ENCODE results near the gene TMEM131.

The TMEM131 gene

GRCh38 chr2:97928591-97928990 is 67.2 kb downstream of the TMEM131 start:
- Histone ChIP-seq H3K27me3 (ENCODE audit: insufficient read depth, low read length) (no peaks in the 10 kb centered on the region), H3K79me1 (ENCODE audit: low read length) (no peaks in the 10 kb centered on the region), H3K4me2 (ENCODE audit: low read length) (no peak overlapping the region), H3K4ac (ENCODE audit: low read depth, low read length) (no peak overlapping the region), H3K9ac (ENCODE audit: low read length) (no peak overlapping the region), H4K12ac (ENCODE audit: low read depth, low read length) (no peak overlapping the region), H3K14ac (ENCODE audit: low read length) (no peak overlapping the region), H2BK120ac (ENCODE audit: insufficient read depth, low read length, poor library complexity) (no peak overlapping the region), H3K4me3 (ENCODE audit: low read depth, low read length) (no peak overlapping the region), H3K79me2 (ENCODE audit: control insufficient read depth, insufficient read depth, low read length, poor library complexity) (no peaks in the 10 kb centered on the region), H3K18ac (ENCODE audit: low read length) (no peak overlapping the region), H3K9me3 (ENCODE audit: insufficient read depth, low read depth, low read length) (no peaks in the 10 kb centered on the region), H3K36me3 (ENCODE audit: control insufficient read depth in 1 of 2, insufficient read depth in 2 of 2, low read length in 2 of 2) (peaks cover 4 to 6% of the 10 kb centered on the region in 2 experiments), H2AK5ac (ENCODE audit: low read length) (no peak overlapping the region), H2BK12ac (ENCODE audit: low read length) (no peak overlapping the region), H3K23ac (ENCODE audit: low read length) (no peak overlapping the region), H2AFZ (ENCODE audit: insufficient read depth, low read length, poor library complexity) (no peak overlapping the region), H4K91ac (ENCODE audit: low read depth, low read length) (no peak overlapping the region), H2BK5ac (ENCODE audit: low read depth, low read length, poor library complexity) (no peak overlapping the region), H3K27ac (ENCODE audit: low read depth, low read length) (no peak overlapping the region), H4K8ac (ENCODE audit: low read depth, low read length) (no peak overlapping the region), H3K4me1 (ENCODE audit: control insufficient read depth in 1 of 2, insufficient read depth in 2 of 2, low read length in 2 of 2) (no peaks in the 10 kb centered on the region)
- DNase-seq: no peak
- WGBS (ENCODE audit: extremely low coverage, insufficient coverage, insufficient read length): no CpG with 5 or more reads among the region's 3 CpGs

- Histone ChIP-seq H4K91ac (ENCODE audit: low read depth, low read length) (no peak overlapping the region), H3K79me1 (ENCODE audit: low read length) (no peaks in the 10 kb centered on the region), H2BK120ac (ENCODE audit: insufficient read depth, low read length, poor library complexity) (no peak overlapping the region), H3K4ac (ENCODE audit: low read depth, low read length) (no peak overlapping the region), H3K18ac (ENCODE audit: low read length) (no peak overlapping the region), H3K36me3 (ENCODE audit: control insufficient read depth in 1 of 2, insufficient read depth in 2 of 2, low read length in 2 of 2) (peaks cover 4 to 6% of the 10 kb centered on the region in 2 experiments), H3K4me2 (ENCODE audit: low read length) (no peak overlapping the region), H4K12ac (ENCODE audit: low read depth, low read length) (no peak overlapping the region), H2AFZ (ENCODE audit: insufficient read depth, low read length, poor library complexity) (no peak overlapping the region), H3K14ac (ENCODE audit: low read length) (no peak overlapping the region), H2BK12ac (ENCODE audit: low read length) (no peak overlapping the region), H3K9ac (ENCODE audit: low read length) (no peak overlapping the region), H3K4me3 (ENCODE audit: low read depth, low read length) (no peak overlapping the region), H4K8ac (ENCODE audit: low read depth, low read length) (no peak overlapping the region), H2BK5ac (ENCODE audit: low read depth, low read length, poor library complexity) (no peak overlapping the region), H3K79me2 (ENCODE audit: control insufficient read depth, insufficient read depth, low read length, poor library complexity) (no peaks in the 10 kb centered on the region), H3K27ac (ENCODE audit: low read depth, low read length) (no peak overlapping the region), H3K27me3 (ENCODE audit: insufficient read depth, low read length) (no peaks in the 10 kb centered on the region), H3K9me3 (ENCODE audit: insufficient read depth, low read depth, low read length) (no peaks in the 10 kb centered on the region), H2AK5ac (ENCODE audit: low read length) (no peak overlapping the region), H3K23ac (ENCODE audit: low read length) (no peak overlapping the region), H3K4me1 (ENCODE audit: control insufficient read depth in 1 of 2, insufficient read depth in 2 of 2, low read length in 2 of 2) (no peaks in the 10 kb centered on the region)
- DNase-seq: peak in 1 of 2 donors; percentile 54
- no CpG with 5 or more reads among the region's 2 CpGs for WGBS (ENCODE audit: extremely low coverage, insufficient coverage, insufficient read length)
Measured at GRCh38 chr2:97926946-97927345, 68.8 kb downstream of the TMEM131 start.

GRCh38 chr2:97924194-97924593 is 71.6 kb downstream of the TMEM131 start:
- no peak overlapping the region for H3K14ac ChIP-seq (ENCODE audit: low read length)
- no peak overlapping the region for H3K4ac ChIP-seq (ENCODE audit: low read depth, low read length)

GRCh38 chr2:97919858-97920257 is 75.9 kb downstream of the TMEM131 start:
- no peak overlapping the region for H3K4me2 ChIP-seq (ENCODE audit: low read length)
- no peak overlapping the region for H4K12ac ChIP-seq (ENCODE audit: low read depth, low read length)
- no peak overlapping the region for H3K4me3 ChIP-seq (ENCODE audit: low read depth, low read length)
- H3K9me3 ChIP-seq (ENCODE audit: insufficient read depth, low read depth, low read length): no peaks in the 10 kb centered on the region
- no peak overlapping the region for H2AFZ ChIP-seq (ENCODE audit: insufficient read depth, low read length, poor library complexity)
- no peaks in the 10 kb centered on the region for H3K4me1 ChIP-seq (ENCODE audit: control insufficient read depth in 1 of 2, insufficient read depth in 2 of 2, low read length in 2 of 2)
- H2BK120ac ChIP-seq (ENCODE audit: insufficient read depth, low read length, poor library complexity): no peak overlapping the region
- H2AK5ac ChIP-seq (ENCODE audit: low read length): no peak overlapping the region
- no CpG with 5 or more reads among the region's 3 CpGs for WGBS (ENCODE audit: extremely low coverage, insufficient coverage, insufficient read length)
- H4K91ac ChIP-seq (ENCODE audit: low read depth, low read length): no peak overlapping the region
- H3K27me3 ChIP-seq (ENCODE audit: insufficient read depth, low read length): no peaks in the 10 kb centered on the region
- H2BK12ac ChIP-seq (ENCODE audit: low read length): no peak overlapping the region
- H3K79me1 ChIP-seq (ENCODE audit: low read length): no peaks in the 10 kb centered on the region
- H3K36me3 ChIP-seq (ENCODE audit: control insufficient read depth in 1 of 2, insufficient read depth in 2 of 2, low read length in 2 of 2): peaks cover 4% of the 10 kb centered on the region in 2 experiments
- H4K8ac ChIP-seq (ENCODE audit: low read depth, low read length): no peak overlapping the region
- no peak overlapping the region for H3K23ac ChIP-seq (ENCODE audit: low read length)
- no peak overlapping the region for H3K4ac ChIP-seq (ENCODE audit: low read depth, low read length)
- no peaks in the 10 kb centered on the region for H3K79me2 ChIP-seq (ENCODE audit: control insufficient read depth, insufficient read depth, low read length, poor library complexity)
- H3K9ac ChIP-seq (ENCODE audit: low read length): no peak overlapping the region
- no peak overlapping the region for H3K18ac ChIP-seq (ENCODE audit: low read length)
- no peak for DNase-seq
- H3K14ac ChIP-seq (ENCODE audit: low read length): no peak overlapping the region
- no peak overlapping the region for H2BK5ac ChIP-seq (ENCODE audit: low read depth, low read length, poor library complexity)
- H3K27ac ChIP-seq (ENCODE audit: low read depth, low read length): no peak overlapping the region

More at GRCh38 chr2:97924194-97924593, 71.6 kb downstream of the TMEM131 start:
- no peak overlapping the region for H4K8ac ChIP-seq (ENCODE audit: low read depth, low read length)
- no peaks in the 10 kb centered on the region for H3K79me1 ChIP-seq (ENCODE audit: low read length)
- H2AFZ ChIP-seq (ENCODE audit: insufficient read depth, low read length, poor library complexity): no peak overlapping the region
- H3K27me3 ChIP-seq (ENCODE audit: insufficient read depth, low read length): no peaks in the 10 kb centered on the region
- H3K9me3 ChIP-seq (ENCODE audit: insufficient read depth, low read depth, low read length): no peaks in the 10 kb centered on the region
- peaks cover 4 to 6% of the 10 kb centered on the region in 2 experiments for H3K36me3 ChIP-seq (ENCODE audit: control insufficient read depth in 1 of 2, insufficient read depth in 2 of 2, low read length in 2 of 2)
- no peak overlapping the region for H2BK120ac ChIP-seq (ENCODE audit: insufficient read depth, low read length, poor library complexity)
- H3K18ac ChIP-seq (ENCODE audit: low read length): no peak overlapping the region
- H4K12ac ChIP-seq (ENCODE audit: low read depth, low read length): no peak overlapping the region
- no peak overlapping the region for H3K23ac ChIP-seq (ENCODE audit: low read length)
- no peak overlapping the region for H4K91ac ChIP-seq (ENCODE audit: low read depth, low read length)
- H3K79me2 ChIP-seq (ENCODE audit: control insufficient read depth, insufficient read depth, low read length, poor library complexity): no peaks in the 10 kb centered on the region
- no peak for DNase-seq
- no peaks in the 10 kb centered on the region for H3K4me1 ChIP-seq (ENCODE audit: control insufficient read depth in 1 of 2, insufficient read depth in 2 of 2, low read length in 2 of 2)
- no peak overlapping the region for H2BK5ac ChIP-seq (ENCODE audit: low read depth, low read length, poor library complexity)
- no peak overlapping the region for H3K9ac ChIP-seq (ENCODE audit: low read length)
- no peak overlapping the region for H2AK5ac ChIP-seq (ENCODE audit: low read length)
- H3K4me2 ChIP-seq (ENCODE audit: low read length): no peak overlapping the region
- no CpG with 5 or more reads among the region's 4 CpGs for WGBS (ENCODE audit: extremely low coverage, insufficient coverage, insufficient read length)
- H2BK12ac ChIP-seq (ENCODE audit: low read length): no peak overlapping the region
- no peak overlapping the region for H3K4me3 ChIP-seq (ENCODE audit: low read depth, low read length)
- no peak overlapping the region for H3K27ac ChIP-seq (ENCODE audit: low read depth, low read length)
